GOT3 (cell line): Measurements from ENCODE around the gene SOX2.

ENCODE experiments used
- DNase-seq: peaks from one replicate; lab custom pipeline; 2025; ENCODE audit warnings: mixed read lengths; lab: John Stamatoyannopoulos, UW

The SOX2 gene

DNA sequence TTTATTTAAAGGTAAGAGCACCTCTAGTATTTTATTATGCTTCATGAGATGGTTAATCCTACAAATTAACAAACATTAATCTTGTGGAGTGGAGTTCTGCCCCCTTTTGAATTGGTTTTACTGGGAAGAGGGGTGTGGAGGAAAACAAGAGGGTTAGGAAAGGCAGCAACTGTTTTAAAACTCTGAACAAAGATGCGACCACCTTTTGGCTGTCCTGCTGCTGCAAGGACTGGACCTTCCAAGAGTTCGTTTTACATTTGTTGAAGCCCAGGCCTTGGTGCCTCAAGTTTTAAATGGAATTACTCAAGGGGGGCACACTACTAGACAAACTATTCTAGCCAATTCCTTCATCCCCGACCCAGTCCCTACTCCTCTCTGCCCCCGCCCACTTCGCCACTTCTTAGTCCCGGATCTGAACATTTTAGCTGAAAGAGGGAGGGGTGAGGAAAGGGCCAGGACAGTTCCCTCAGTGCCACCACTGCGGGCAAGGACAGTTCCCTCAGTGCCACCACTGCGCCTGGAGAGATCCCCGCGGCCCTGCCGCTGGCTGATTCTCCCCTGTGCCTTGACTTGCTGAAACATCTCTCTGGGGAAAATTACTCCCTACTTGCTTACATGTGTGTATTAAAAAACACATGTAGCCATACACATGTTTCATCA, 11.2 kb downstream of the SOX2 start:
- no peak for DNase-seq

DNA sequence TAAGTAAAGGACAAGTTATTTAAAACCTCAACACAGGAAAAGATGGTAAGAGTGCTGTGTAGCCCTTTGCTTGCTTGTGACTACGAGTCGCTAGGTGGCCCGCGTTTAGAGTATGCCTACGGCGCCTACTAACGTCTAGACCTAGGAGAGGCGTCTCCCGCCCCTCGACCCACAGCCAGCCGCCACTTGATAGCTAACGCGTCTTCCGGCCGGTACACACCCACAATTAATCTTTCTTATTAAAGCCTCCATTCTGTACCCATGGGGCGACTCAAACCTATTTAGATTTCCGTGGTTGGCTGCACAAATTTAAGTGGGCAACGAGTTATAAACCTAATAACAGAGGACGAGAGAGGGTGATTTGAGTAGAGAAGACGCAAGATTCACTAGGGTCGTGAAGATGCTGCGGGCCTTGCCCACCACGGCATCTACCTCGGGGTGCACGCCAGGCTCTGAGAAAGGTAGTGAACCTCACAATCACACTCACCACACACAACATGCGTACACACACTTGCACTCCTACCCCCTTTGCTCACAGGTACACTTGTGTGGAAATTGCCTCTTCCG, 12.0 kb downstream of the SOX2 start:
- DNase-seq, result no peak

DNA sequence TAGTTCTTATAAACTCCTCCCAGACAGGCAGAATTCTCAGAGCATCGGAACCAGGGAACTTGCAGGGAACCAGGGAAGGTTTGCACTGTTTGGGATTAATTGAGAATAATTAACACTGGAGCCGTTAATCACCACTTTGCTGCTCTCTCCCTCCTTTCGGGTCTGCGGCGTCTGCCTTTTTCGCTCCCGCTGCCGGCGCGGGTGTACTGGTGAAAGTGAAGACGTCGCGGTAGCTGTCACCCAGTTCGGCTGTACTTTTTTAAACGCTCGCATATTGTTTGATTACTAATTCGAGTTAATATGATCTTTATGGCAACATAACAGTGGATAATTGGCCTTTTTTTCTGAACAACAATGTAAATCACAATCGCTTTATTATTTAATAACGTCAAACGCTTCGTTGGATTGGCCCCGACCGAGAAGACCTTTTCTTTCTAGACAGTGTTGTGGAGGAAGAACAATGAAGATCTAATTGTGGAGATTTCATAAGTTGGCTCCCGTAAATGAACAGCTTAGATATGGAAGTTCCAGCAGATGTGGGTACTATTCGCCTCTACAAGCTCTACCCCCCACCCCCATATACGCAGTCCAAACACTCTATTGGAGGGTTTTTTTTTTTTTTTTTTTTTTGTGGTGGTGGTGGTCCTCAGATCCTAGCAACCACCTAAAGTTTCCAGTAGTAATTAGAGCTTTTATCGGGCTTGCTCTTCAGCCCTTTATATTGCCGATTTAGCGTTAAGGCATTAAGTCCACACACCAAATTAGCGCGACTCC, 12.7 kb downstream of the SOX2 start:
- no peak for DNase-seq

DNA sequence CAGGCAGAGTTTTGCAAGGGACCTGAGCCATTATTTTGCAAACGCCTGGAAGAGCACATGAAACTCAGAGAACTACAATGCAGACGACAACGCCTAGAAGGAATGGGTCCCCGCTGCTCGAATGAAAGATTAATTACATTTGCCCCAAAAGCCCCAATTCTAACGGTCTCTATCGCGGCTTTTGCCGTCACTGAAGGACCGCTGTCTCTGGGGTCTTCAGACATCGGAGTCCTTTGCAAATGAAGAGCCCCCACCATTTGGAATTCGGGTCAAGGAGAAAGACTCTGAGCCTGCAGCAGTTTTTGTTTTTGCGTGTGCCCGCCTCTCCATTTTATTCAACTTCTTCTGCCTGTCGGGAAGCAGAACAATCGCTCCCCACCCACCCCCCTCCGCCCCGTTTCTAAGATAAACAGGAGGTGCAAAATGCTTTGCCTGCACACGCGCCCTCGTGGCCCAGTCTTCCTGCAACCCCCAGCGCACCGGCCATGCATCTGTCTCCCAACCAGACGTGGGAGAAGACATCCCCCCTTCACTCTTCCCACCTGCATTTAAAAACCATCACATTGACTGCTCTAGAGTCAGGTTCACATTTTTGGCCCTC, 13.5 kb downstream of the SOX2 start:
- no peak for DNase-seq

DNA sequence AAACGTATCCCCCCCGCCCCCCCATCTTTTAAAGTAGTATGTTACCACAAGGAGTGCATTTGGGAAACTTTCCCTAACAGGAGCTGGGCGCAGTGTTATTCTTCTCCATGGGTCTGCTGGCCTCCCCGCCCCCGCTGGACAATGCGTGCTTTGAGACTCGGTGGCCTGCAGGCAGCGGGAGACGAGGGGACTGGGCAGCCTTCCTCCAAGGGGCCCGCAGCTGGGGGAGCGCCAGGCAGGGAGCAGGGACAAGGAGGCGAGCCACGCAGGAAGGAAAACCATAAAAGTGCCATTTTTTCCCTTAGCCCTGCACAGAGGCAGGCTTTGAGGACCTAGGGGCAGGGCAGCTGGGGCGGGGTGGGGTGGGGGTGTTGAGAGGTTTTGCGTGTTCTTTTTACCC, 14.1 kb downstream of the SOX2 start:
- no peak for DNase-seq

DNA sequence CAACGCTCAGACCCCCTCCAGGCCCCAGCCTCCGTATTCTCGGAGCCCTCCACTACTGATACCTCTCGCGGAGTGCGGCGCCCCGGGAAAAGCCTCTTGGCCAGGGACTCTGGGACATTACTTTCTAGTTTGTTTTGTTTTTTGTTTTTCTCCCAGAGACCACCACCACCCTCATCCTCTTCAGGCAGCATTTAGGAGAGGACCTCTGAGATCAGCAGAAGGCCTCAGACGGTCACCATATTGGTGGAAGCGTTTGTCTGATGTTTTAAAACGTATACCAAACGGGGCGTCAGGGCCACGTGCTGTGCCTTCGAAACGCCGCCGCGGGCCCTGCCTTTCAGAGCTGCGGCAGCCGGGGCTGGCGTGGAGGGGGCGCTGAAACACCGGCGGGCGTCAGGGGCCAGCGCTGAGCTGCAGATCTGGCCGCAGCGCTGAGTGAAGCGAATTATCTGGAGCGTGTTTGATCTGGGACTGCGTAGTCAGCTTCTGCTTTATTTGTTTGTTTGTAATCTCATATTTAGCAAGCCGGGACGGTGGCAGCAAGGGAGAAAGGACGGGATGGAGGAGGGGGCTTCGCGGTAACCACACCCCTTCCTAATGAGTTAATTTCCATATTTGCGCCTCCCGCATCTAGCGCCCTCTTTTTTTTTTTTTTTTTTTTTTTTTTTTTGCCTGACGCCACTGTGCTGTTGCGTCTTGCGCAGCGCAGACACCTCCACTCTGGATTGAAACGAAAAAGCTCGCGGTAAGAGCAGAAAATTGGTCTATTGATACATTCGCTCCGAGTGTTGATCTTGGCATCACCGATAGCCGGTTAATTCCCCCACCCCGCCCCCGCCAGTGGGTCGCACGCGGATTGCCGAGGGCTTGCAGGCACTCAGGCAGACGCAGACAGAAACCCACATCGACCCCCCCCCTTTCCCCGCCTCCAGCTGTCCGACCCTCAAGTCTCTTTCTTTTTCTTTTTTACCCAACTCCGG, 14.9 kb downstream of the SOX2 start:
- DNase-seq, result no peak

DNA sequence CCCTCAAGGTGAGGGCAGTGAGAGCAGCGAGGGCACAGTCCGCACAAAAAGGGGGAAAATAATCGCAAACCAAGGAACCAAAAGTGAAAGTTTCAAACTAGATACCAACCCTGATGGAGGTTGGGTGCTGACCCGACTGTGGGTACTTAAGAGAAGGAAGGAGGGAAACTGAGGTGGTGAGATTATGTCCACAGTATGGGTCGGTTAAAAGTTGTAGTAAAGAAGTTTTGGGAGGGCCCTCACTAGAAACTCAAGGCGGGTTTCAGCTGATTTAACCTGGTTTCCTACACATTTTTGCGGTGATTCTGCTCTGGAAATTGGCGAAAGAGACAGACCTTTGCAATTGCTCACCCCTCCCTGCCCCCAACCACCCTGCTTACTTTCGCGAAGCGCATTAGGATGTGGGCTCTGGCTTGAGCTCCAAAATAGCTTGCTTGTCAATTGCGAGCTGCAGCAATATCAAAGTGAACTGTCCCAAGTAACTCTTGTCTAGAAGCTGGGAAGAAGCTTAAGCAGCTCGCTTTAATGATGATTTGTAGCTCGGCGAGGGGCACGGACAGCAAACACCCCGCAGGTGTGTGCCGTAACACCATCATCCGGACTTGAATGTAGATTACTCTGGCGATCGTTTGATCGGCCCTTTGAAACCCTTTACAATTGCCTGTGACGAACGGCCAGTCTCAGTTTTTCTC, 15.8 kb downstream of the SOX2 start:
- no peak for DNase-seq

DNA sequence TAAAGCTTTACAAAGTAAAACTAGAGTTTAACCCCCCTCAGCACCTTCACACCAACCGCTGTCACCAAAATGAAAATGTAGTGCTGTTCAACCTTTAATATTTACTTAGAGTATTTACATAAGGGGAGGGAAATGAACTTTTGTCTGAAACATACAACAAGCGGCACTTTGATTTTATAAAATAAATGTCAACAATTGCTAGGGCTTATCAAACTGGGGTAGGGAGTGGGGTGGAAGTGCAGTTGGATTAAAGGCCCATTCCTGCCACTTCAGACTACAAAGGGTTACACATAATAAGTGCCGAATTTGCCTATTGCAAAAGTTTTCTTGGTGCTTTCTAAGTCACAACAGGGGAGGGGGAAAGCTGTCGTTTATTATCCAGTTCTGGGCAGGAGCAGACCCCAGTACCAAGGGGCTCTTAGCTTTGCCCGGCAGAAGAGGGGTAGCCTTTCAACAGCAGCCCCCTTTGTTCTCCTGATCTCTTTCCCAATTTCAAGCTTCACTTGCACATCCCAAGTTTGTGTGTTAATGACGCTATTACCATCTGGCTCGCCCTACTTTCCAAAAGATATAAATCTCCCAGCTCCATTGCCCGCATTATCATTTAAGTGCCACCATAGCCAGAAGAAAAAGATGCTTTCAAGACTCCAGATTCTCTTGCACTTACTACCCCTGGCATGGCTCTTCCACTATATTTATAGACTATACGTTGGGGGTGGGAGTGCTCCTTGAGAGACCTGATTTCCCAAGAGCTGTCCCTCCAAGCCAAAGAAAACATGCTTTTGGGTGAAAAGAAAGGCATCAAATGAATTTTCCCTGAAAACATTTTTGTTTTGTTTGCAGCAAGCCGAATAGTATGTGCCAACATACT, 17.0 kb downstream of the SOX2 start:
- no peak for DNase-seq

DNA sequence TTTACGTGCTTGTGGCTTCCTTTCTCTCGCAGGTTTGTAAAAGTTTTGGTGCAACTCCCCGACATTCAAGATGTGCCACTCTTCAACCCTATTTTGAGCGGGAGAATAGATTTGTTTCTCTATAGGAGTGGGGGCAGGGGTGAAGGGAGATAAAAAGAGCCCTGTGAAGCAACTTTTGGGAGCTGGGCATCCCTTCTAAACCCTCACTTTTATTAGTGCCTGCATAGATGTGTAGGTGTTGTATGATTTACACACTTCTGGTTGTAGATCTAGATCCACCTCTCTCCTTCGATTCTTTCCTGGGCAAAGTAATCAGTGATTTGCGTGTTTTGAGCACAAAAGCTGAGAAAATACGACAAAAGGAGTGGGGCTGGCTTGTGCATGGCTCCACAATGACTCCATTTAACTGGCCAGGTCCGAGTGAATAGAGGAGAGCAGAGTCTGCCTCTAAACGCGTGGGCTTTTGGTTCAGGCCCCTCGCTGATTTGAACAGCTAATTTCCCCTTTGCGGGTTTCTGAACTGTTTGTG, 17.7 kb downstream of the SOX2 start:
- DNase-seq, result no peak

DNA sequence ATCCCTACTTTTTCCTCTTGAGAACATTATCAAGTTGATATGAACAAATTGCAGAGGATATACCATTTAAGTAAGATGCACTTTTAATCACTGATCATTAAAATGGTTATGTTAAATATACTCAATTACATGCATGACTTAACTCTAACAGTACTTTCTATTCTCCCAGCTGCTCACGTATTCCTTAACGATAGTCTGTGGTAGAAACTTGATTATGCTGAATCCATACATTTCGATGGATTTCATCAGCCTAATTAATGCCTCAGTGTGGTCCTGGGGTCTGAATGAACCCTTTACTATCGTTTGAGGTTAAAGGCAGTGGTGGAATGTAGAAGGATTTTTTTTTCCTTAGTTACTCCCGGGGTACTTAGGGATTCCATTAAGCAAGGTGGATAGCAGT, 18.6 kb downstream of the SOX2 start:
- no peak for DNase-seq

DNA sequence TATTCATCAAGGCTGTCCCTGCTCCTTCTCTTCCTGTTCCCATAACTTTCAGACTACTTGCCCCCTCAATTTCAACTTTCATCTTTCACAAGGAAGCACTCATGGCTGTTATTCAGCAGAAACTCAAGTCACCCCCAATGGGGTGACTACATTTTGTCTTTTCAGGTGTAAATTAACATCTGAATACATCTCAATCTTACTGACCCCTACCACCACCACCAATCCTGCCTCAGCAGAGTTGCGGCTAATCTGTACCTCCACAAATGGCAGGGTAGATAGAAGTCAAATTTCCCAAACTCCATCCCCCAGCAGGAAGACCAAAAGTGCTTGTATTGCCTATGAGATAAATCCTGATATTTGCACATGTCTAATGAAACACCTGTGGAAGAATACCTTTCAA, 19.2 kb downstream of the SOX2 start:
- no peak for DNase-seq

DNA sequence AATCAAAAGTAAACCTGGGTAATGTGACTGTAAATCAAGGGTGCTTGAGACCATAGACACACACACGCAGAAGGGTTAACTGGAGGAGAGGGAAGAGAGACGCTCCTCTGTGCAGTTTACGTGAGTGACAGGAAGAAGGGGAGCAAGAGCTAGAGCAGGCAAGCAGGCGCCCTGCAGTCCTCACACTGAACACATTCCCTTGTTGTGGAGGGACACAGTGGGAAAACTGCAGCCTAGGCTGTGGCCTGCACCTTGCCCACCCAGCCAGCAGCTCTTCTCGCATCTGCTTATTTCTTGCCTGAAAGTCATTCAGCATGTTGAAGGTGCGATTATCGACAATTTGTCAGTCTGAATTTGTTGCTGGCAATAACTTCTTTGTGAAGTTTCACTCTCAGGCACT, 24.2 kb downstream of the SOX2 start:
- DNase-seq, result no peak

DNA sequence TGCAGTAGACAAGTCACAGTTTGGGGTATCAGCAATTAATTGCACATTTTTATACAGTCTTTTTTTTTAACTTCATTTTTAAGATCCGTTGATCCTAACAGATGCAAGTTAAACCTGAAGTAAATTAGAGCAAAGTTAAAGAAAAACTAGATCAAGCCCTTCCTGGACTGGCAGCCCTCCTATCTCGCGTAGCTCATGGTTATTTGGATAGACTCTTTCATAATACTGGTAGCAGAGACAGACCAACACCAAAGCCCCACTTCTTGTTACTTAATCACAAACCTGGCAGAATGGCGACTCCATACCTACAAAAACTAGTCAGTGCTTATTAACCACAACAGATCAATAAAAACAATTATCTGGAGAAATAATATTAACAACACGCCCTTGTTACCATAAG, 26.8 kb downstream of the SOX2 start:
- no peak for DNase-seq

DNA sequence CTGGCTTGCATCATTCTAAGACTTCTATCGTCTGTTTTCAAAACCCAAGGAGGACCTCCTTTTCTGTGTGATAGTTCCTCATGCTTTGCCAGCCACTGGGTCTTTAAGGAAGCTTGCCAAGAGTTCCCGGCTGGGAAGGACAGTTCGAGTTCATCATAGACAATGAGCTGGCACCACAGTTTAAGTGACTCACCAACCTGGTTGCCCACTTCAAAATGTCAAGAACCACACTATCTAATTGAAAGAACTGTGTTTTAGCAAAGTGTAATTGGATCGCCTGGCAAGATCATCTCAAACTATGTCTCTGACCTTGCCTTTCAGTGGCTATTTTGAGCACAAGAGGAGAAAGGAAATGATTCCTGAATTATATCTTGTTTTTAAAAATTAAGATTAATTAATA, 27.9 kb downstream of the SOX2 start:
- DNase-seq, result no peak

DNA sequence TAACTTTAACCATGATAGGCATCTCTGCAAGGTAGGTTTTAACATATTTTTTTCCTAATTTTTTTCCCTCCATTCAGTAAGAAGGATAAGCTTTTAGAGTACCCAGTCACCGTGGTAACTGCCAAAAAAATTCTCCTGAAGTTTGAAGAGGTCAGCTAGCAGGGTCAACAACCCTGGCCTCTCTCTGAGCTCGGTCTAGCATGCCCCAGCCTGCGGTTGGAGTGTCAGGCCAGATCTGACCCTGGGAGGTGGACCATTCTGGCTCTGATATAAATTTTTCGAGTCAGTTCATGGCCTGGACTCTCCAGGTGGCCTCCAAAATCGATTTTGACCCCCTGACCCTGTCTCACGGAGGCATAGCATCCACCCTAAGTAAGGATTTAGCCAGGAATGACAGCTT, 29.7 kb downstream of the SOX2 start:
- DNase-seq, result no peak

DNA sequence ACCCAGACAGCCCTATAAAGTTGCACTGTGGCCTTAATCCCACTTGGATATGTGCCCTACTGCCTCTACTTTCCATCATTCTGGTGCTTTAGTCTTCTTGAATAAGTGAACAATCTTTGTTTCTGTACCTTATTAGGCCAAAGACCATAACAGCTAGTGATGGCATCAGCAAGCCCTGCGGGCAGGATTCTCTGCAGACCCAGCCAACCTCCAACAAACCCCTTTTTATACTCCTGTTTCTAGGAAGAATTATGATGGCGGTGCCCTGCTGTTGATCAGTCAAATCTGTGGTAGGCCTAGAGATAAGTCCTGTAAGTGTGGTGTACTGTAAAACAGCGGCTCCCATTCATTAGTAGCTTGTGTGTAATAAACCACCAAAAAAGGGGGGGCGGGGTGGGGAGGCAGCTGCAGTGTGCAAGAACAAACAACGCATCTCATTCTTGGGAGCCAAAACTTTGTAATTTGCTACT, 40.5 kb downstream of the SOX2 start:
- DNase-seq, result no peak

DNA sequence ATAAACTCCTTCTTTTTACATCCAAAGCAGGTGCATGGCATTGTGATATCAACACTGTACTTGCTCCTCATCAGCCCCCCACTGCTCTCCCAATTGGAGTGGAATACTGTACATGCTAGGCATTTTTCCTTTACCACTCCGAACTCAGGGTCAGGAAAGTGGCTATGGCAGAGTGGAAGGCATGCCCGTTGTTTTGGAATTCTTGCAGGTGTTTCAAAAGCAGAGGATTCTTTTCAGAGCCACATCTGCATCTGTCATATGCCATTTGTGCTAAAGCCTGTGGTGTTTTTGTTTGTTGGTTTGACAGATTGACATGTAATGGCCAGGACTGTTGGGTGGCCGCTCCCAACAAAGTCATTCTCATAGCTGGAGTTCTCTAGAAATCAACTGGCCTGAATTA, 41.7 kb downstream of the SOX2 start:
- DNase-seq, result no peak

DNA sequence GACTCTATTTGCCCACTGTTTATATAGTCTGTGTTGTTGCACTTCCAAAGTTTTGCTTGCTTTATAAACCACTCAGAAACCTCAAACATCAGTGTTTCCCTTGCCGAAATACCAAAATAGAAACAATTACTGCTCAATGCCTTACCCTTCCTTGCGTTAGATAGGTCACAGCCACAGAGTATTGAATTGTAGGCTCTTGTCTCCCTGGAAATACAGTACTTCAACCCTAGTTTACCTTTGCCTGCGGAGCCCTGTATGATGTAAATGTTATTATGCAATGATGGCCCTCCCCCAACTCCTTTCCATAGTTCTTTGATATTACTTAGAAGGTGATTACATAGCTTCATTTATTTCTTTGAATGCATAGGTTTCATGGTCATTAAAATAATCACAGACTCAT, 44.2 kb downstream of the SOX2 start:
- no peak for DNase-seq

DNA sequence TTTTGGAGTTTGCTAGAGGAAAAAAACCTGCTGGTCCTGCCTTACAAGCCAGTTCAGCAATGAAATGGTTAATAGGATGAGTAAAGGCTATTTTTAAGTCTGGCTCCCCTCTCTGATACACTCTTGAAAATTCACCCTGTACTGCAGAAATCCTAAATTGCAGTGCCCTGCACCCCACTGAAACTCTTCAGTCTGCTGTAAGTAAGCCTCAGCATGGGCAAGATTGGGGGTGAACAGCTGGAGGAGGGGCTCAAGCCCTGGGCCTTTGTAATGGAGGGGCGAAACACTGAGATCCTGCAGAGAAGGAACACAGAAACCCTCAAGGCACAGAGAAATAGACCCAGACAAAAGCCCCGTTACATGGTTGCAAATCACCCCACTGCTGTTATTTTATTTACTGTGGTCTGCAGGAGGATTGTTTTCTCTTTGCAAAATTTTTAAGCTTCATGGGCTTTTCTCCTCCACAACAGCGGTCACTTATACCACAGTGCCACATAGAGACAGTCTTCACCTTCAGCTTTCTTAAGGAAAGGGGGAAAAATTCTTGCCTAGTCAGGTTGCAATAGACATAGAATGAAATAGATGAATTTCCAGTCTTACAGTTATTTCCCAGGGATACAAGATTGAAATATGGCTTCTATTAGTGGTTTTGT, 45.0 kb downstream of the SOX2 start:
- no peak for DNase-seq
